Hippocampal formation (tissue), 2 donors: ENCODE measurements around the gene KLF1.
"Not testable (repeated sequence)": the region's sequence is repeated elsewhere in the genome, so short reads cannot be mapped to it uniquely, and the experiment has no call there.

Experiments
- DNase-seq, 2 donors: peaks; one replicate each; lab custom pipeline; 2025; lab: John Stamatoyannopoulos, UW

Gene KLF1

GRCh38 chr19:12886969-12887747 lies at the start of gene KLF1:
KLF1 (minus strand) TSS chr19:12887201; CDS start chr19:12887140, 61 bp downstream.
- DNase-seq = no peak

GRCh38 chr19:12936582-12936981 lies 49.6 kb upstream of the KLF1 start:
- DNase-seq = no peak

- DNase-seq = no peak
Measured at GRCh38 chr19:12935071-12935470, 48.1 kb upstream of the KLF1 start.

- peak; percentile 92 to 94 for DNase-seq
Measured at GRCh38 chr19:12933287-12934072, 46.5 kb upstream of the KLF1 start, which contains the start of gene FARSA. FARSA (minus strand) TSS chr19:12933711; CDS start chr19:12933696, 15 bp downstream.

GRCh38 chr19:12932392-12933286 lies 45.6 kb upstream of the KLF1 start:
- DNase-seq = no peak

- no peak for DNase-seq
Measured at GRCh38 chr19:12930002-12930645, 43.1 kb upstream of the KLF1 start.

- no peak for DNase-seq
Measured at GRCh38 chr19:12924621-12925310, 37.8 kb upstream of the KLF1 start.

GRCh38 chr19:12922959-12923358 lies 36.0 kb upstream of the KLF1 start:
- DNase-seq = no peak

- DNase-seq = no peak
Measured at GRCh38 chr19:12921047-12921446, 34.0 kb upstream of the KLF1 start.

GRCh38 chr19:12918253-12918652 lies 31.3 kb upstream of the KLF1 start:
- no peak for DNase-seq

GRCh38 chr19:12915860-12916259 lies 28.9 kb upstream of the KLF1 start:
- not testable (repeated sequence) for DNase-seq

GRCh38 chr19:12913851-12914690 lies 27.1 kb upstream of the KLF1 start:
- DNase-seq = peak; percentile 14 to 15

- peak; percentile 74 to 85 for DNase-seq
Measured at GRCh38 chr19:12913011-12913561, 26.1 kb upstream of the KLF1 start.

GRCh38 chr19:12912571-12912970 lies 25.6 kb upstream of the KLF1 start:
- no peak for DNase-seq

- no peak for DNase-seq
Measured at GRCh38 chr19:12907166-12907565, 20.2 kb upstream of the KLF1 start.

- DNase-seq = no peak
Measured at GRCh38 chr19:12899891-12900518, 13.0 kb upstream of the KLF1 start.

- DNase-seq = no peak
Measured at GRCh38 chr19:12896460-12896859, 9.5 kb upstream of the KLF1 start.

GRCh38 chr19:12893582-12893981 lies 6.6 kb upstream of the KLF1 start:
- DNase-seq = no peak

GRCh38 chr19:12891553-12892021 lies 4.6 kb upstream of the KLF1 start:
- DNase-seq = no peak
